ENCODE measurements around the gene MED22. TPM values are rescaled to one million over a fixed set of nuclear protein-coding genes. Genes with fewer than 3 reads are reported as not detected.

MED22 gene
- total RNA-seq (2022) (60.1 and 65.6 TPM in 2 replicates), Bru-seq, nascent RNA (percentile 73 among the genes with signal in this experiment), BruChase-seq, experiment 1, labeled RNA remaining after a 2-hour chase (percentile 84 among the genes with signal in this experiment), BruChase-seq, experiment 2, labeled RNA remaining after a 6-hour chase (percentile 89 among the genes with signal in this experiment)
- long read RNA-seq, transcript MED22-209 (4 exons, 3,867 nt) = major isoform, 47 of 88 reads
- long read RNA-seq, transcript MED22-204 (4 exons, 561 nt) = minor isoform, 7 of 88 reads
- long read RNA-seq, partial matches to known transcripts = 0 of 88 reads
- long read RNA-seq, other reads (novel, unspliced or antisense) = 34 of 88 reads

GRCh38 chr9:133347985-133348717 lies at the start of gene MED22, which contains the start of gene RPL7A:
MED22 (minus strand) TSS chr9:133348131; CDS start chr9:133346662, 1,469 bp downstream.
RPL7A (plus strand) TSS chr9:133348218; CDS start chr9:133348244, 26 bp downstream.
- ChIA-PET CTCF (interaction anchor here (0.6 to 1.1 kb wide), 7 partner anchors 8 to 677 kb away, joined by 3 to 9 read pairs (median 5); partner anchors contain the start of genes CACFD1, SLC2A6, SURF1 and SURF2), POLR2A (interaction anchor here (0.6 to 1.7 kb wide), 9 partner anchors 8 to 318 kb away, joined by 3 to 19 read pairs (median 5); partner anchors contain the start of genes CACFD1, GTF3C5, SURF1 and SURF2)
- Histone ChIP-seq H3K9me3 (no peaks in the 10 kb centered on the region), H3K4me3 (ENCODE audit: low read depth, low read length) (peak within 1 kb of the TSS; percentile 85), H3K4me1 (peaks cover 10% of the 10 kb centered on the region), H3K36me3 (ENCODE audit: control insufficient read depth, insufficient read depth, low read length) (peaks cover 20% of the 10 kb centered on the region), H3K27me3 (replicated peaks; ENCODE audit: control insufficient read depth, insufficient read depth, low read length) (no peaks in the 10 kb centered on the region)
- Mint-ChIP-seq H3K4me1 (ENCODE audit: low read depth, unreplicated experiment) (peaks cover 13% of the 10 kb centered on the region), H3K27ac (ENCODE audit: unreplicated experiment) (peak within 1 kb of the TSS; percentile 98), H3K4me3 (ENCODE audit: unreplicated experiment) (peak within 1 kb of the TSS; percentile 90), H3K36me3 (ENCODE audit: insufficient read depth, unreplicated experiment) (peaks cover 77% of the 10 kb centered on the region), H3K27me3 (ENCODE audit: insufficient read depth, unreplicated experiment) (no peaks in the 10 kb centered on the region), H3K9me3 (ENCODE audit: unreplicated experiment) (no peaks in the 10 kb centered on the region)
- intact Hi-C loops (cut with micrococcal nuclease; ENCODE audit: unreplicated experiment) = no loop called here
- TF ChIP-seq CTCF (IDR thresholded peaks at IDR 0.05; ENCODE audit: insufficient read depth in 1 of 2, low read depth in 1 of 2, low read length in 1 of 2, severe bottlenecking in 1 of 2, unreplicated experiment in 1 of 2) = no peak
- no TSS peak for BruUV-seq (replicated peaks)
- DNase-seq = peak; percentile 92 to 97

GRCh38 chr9:133397370-133397769 lies 49.4 kb upstream of the MED22 start:
- TF ChIP-seq CTCF (IDR thresholded peaks at IDR 0.05; ENCODE audit: insufficient read depth in 1 of 2, low read depth in 1 of 2, low read length in 1 of 2, severe bottlenecking in 1 of 2, unreplicated experiment in 1 of 2) = no peak
- Mint-ChIP-seq H3K4me1 (ENCODE audit: low read depth, unreplicated experiment) (no peaks in the 10 kb centered on the region), H3K9me3 (ENCODE audit: unreplicated experiment) (no peaks in the 10 kb centered on the region), H3K27me3 (ENCODE audit: insufficient read depth, unreplicated experiment) (no peaks in the 10 kb centered on the region), H3K4me3 (ENCODE audit: unreplicated experiment) (no peak overlapping the region), H3K27ac (ENCODE audit: unreplicated experiment) (no peak overlapping the region), H3K36me3 (ENCODE audit: insufficient read depth, unreplicated experiment) (peaks cover 5% of the 10 kb centered on the region)
- BruUV-seq (replicated peaks) = no TSS peak
- DNase-seq = no peak
- ChIA-PET POLR2A (no interaction called here), CTCF (interaction anchor here (1.0 to 1.4 kb wide), 2 partner anchors 19 to 63 kb away, joined by 3 to 5 read pairs; partner anchors contain the start of gene CACFD1)
- Histone ChIP-seq H3K4me1 (no peaks in the 10 kb centered on the region; the same call in 1 of the 2 replicates), H3K9me3 (no peaks in the 10 kb centered on the region), H3K27me3 (replicated peaks; ENCODE audit: control insufficient read depth, insufficient read depth, low read length) (no peaks in the 10 kb centered on the region), H3K4me3 (ENCODE audit: low read depth, low read length) (no peak overlapping the region), H3K36me3 (ENCODE audit: control insufficient read depth, insufficient read depth, low read length) (no peaks in the 10 kb centered on the region)
- intact Hi-C loops (cut with micrococcal nuclease; ENCODE audit: unreplicated experiment) = no loop called here

- POLR2A ChIA-PET = no interaction called here
- no peak overlapping the region for H3K4me3 Mint-ChIP-seq (ENCODE audit: unreplicated experiment)
- no TSS peak for BruUV-seq (replicated peaks)
- no peak overlapping the region for H3K27ac Mint-ChIP-seq (ENCODE audit: unreplicated experiment)
- DNase-seq = peak in 1 of 2 experiments; percentile 51
- intact Hi-C loops (cut with micrococcal nuclease; ENCODE audit: unreplicated experiment) = no loop called here
- CTCF ChIA-PET = interaction anchor here (1.0 to 1.4 kb wide), 2 partner anchors 19 to 63 kb away, joined by 3 to 5 read pairs; partner anchors contain the start of gene CACFD1
- Histone ChIP-seq H3K27me3 (replicated peaks; ENCODE audit: control insufficient read depth, insufficient read depth, low read length) (no peaks in the 10 kb centered on the region), H3K4me1 (peaks cover 4% of the 10 kb centered on the region; the same call in 1 of the 2 replicates), H3K4me3 (ENCODE audit: low read depth, low read length) (no peak overlapping the region), H3K9me3 (no peaks in the 10 kb centered on the region), H3K36me3 (ENCODE audit: control insufficient read depth, insufficient read depth, low read length) (no peaks in the 10 kb centered on the region)
- peaks cover 2% of the 10 kb centered on the region for H3K36me3 Mint-ChIP-seq (ENCODE audit: insufficient read depth, unreplicated experiment)
- peak in 1 of 2 experiments; percentile 37 for TF ChIP-seq CTCF (IDR thresholded peaks at IDR 0.05; ENCODE audit: insufficient read depth in 1 of 2, low read depth in 1 of 2, low read length in 1 of 2, severe bottlenecking in 1 of 2, unreplicated experiment in 1 of 2)
- H3K9me3 Mint-ChIP-seq (ENCODE audit: unreplicated experiment) = no peaks in the 10 kb centered on the region
- H3K4me1 Mint-ChIP-seq (ENCODE audit: low read depth, unreplicated experiment) = no peaks in the 10 kb centered on the region
- no peaks in the 10 kb centered on the region for H3K27me3 Mint-ChIP-seq (ENCODE audit: insufficient read depth, unreplicated experiment)
Observed at GRCh38 chr9:133396952-133397351, 49.0 kb upstream of the MED22 start.
